Progenitor cell of endocrine pancreas (in vitro differentiated cells): Measurements from ENCODE around the gene TBCD. TPM values are rescaled to one million over a fixed set of nuclear protein-coding genes. Genes with fewer than 3 reads are reported as not detected.

Experiments
- DNase-seq: peaks from one replicate; pipeline ENCODE4 v3.0.0; 2021; ENCODE audit warnings: low spot score; ENCODE audit not compliant: unreplicated experiment
- H3K27ac Mint-ChIP-seq: 2 replicates; pipeline ENCODE4 v1.8.0; 2021; ENCODE audit warnings: mild to moderate bottlenecking, moderate library complexity, mixed read lengths
- H3K27me3 Mint-ChIP-seq: 2 replicates; pipeline ENCODE4 v1.8.0; 2021; ENCODE audit warnings: mixed read lengths
- H3K36me3 Mint-ChIP-seq: 2 replicates; pipeline ENCODE4 v1.8.0; 2022; ENCODE audit warnings: mixed read lengths; ENCODE audit not compliant: insufficient read depth
- H3K4me1 Mint-ChIP-seq: 2 replicates; pipeline ENCODE4 v1.8.0; 2021; ENCODE audit warnings: low read depth, mixed read lengths
- H3K4me3 Mint-ChIP-seq: 2 replicates; pipeline ENCODE4 v1.8.0; 2021; ENCODE audit warnings: low read depth, mild to moderate bottlenecking, moderate library complexity, mixed read lengths
- H3K9me3 Mint-ChIP-seq: 2 replicates; pipeline ENCODE4 v1.8.0; 2021; ENCODE audit warnings: low read depth, mixed read lengths
- total RNA-seq: library from RNA; stranded (reverse); gene quantifications from 2 replicates; pipeline ENCODE4 v1.2.1, GENCODE V29; 2021
- TF ChIP-seq, protein P1 (sequence below): fragments of 200-600 bp; sonication (generic); IDR thresholded peaks from one replicate; pipeline ENCODE4 v1.5.0; 2021; ENCODE audit warnings: antibody characterized with exemption, mild to moderate bottlenecking; ENCODE audit not compliant: unreplicated experiment

The TBCD gene
- total RNA-seq, 1 donor from 2014 or later, result 95.6 TPM

DNA sequence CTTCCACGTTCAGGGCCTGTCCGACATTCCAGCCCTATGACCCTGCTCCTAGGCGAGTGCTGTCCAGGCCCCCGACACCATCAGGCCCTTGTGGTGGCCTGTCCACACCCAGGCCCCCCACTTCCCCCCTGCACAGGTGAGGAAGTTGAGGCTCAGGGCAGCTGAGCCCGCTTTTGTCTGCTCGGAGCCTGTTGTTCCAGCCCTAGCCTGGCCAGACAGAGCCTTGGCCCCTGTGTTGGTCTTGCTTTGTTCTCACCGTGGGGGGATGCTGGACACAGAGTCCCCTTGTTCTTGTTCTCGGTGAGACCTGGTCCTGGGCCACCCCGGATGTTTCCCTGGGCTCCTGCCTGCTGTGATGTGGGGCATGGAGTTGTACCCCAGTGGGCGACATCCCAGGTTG, 140.0 kb downstream of the TBCD start:
- H3K36me3 Mint-ChIP-seq, result peaks cover 14% of the 10 kb centered on the region
- DNase-seq, result no peak
- peaks cover 6% of the 10 kb centered on the region for H3K9me3 Mint-ChIP-seq
- H3K27me3 Mint-ChIP-seq, result no peaks in the 10 kb centered on the region
- H3K27ac Mint-ChIP-seq, result peak overlapping the region; percentile 34
- no peak overlapping the region for H3K4me3 Mint-ChIP-seq
- TF ChIP-seq, protein P1, sequence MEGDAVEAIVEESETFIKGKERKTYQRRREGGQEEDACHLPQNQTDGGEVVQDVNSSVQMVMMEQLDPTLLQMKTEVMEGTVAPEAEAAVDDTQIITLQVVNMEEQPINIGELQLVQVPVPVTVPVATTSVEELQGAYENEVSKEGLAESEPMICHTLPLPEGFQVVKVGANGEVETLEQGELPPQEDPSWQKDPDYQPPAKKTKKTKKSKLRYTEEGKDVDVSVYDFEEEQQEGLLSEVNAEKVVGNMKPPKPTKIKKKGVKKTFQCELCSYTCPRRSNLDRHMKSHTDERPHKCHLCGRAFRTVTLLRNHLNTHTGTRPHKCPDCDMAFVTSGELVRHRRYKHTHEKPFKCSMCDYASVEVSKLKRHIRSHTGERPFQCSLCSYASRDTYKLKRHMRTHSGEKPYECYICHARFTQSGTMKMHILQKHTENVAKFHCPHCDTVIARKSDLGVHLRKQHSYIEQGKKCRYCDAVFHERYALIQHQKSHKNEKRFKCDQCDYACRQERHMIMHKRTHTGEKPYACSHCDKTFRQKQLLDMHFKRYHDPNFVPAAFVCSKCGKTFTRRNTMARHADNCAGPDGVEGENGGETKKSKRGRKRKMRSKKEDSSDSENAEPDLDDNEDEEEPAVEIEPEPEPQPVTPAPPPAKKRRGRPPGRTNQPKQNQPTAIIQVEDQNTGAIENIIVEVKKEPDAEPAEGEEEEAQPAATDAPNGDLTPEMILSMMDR, result no peak
- H3K4me1 Mint-ChIP-seq, result peaks cover 60% of the 10 kb centered on the region

DNA sequence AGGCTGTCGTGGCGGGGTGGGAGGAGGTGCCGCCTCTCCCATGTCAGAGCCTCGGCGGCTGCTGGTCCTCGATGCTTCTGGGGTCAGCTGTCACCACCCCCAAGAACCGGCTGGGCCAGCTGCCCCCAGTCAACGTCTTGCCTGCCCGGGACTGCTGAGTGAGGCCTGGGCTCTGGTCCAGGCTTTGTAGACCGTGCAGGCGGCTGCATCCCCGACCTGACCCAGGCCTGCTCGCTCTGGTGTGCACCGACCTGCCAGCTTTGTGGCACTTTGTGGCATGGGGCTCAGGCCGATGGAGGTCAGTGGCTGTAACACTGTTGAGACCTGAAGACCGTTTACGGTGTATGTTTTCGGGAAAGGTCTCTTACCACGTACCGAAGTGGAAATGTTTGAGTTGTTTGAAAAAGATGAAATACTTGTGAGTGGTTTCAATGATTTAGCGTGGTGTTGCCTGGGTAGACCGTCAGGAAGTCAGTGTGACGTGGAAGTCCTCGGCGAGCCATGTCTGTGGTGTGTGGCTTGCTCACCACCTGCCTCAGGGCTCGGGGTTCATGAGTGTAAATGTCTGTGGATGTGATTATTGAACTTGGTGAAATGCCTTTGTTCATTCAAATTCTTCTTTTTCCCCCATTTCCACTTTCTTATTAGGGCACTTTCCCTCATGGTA, 141.2 kb downstream of the TBCD start:
- H3K4me3 Mint-ChIP-seq, result no peak overlapping the region
- H3K9me3 Mint-ChIP-seq, result peaks cover under 1% of the 10 kb centered on the region
- H3K27ac Mint-ChIP-seq, result peak overlapping the region; percentile 14
- no peak for DNase-seq
- H3K4me1 Mint-ChIP-seq, result peaks cover 50% of the 10 kb centered on the region
- H3K27me3 Mint-ChIP-seq, result no peaks in the 10 kb centered on the region
- peaks cover 13% of the 10 kb centered on the region for H3K36me3 Mint-ChIP-seq
- TF ChIP-seq, protein P1, result no peak

DNA sequence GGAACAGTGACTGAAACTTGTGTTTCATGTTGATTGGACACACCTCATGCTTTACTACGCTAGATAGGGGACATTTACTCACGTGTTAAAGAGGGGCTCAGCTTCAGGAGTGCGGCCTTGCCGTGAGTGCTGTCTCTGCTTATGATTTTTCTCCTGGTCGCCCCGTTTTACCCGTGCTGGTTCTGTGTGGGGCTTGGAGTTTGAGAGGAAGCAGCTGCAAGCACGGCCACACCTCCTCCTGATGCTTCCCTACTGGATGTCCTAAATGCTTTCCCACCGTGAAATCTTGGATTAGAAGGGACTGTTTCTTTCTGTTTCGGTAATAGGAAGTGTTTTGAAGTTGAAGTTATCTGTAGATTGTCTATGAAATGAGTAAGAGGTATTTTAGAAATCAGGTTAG, 141.9 kb downstream of the TBCD start:
- Mint-ChIP-seq H3K36me3 (peaks cover 16% of the 10 kb centered on the region), H3K9me3 (no peaks in the 10 kb centered on the region), H3K4me1 (peaks cover 43% of the 10 kb centered on the region), H3K27me3 (no peaks in the 10 kb centered on the region), H3K4me3 (no peak overlapping the region), H3K27ac (no peak overlapping the region)
- TF ChIP-seq, protein P1, result no peak
- DNase-seq, result no peak

- no peaks in the 10 kb centered on the region for H3K27me3 Mint-ChIP-seq
- peaks cover 18% of the 10 kb centered on the region for H3K36me3 Mint-ChIP-seq
- peaks cover 37% of the 10 kb centered on the region for H3K4me1 Mint-ChIP-seq
- no peaks in the 10 kb centered on the region for H3K9me3 Mint-ChIP-seq
- no peak for DNase-seq
- no peak overlapping the region for H3K4me3 Mint-ChIP-seq
- H3K27ac Mint-ChIP-seq, result no peak overlapping the region
- TF ChIP-seq, protein P1, result no peak
These were observed 142.5 kb downstream of the TBCD start for GRCh38 chr17:82894389-82894788.

DNA sequence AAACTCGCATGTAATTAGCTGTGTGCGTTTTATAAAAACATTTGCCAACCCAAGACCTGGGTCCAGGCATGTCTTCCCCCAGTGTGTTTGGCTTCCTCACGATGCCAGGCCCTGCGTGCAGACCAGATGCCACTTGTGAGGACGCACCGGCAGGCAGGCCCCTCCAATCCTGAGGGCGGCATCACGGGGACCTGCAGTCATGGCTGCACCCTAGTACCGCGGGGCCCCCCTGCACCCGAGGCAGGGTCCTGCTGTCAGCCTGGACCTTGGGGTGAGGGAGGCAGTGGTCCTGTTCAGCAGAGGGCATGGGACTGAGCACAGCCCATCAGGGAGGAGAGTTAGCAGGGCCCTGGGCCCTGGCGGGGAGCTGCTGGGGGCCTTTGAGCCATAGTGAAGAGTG, 143.2 kb downstream of the TBCD start:
- no peak for DNase-seq
- no peaks in the 10 kb centered on the region for H3K27me3 Mint-ChIP-seq
- no peaks in the 10 kb centered on the region for H3K9me3 Mint-ChIP-seq
- peaks cover 19% of the 10 kb centered on the region for H3K36me3 Mint-ChIP-seq
- H3K4me3 Mint-ChIP-seq, result no peak overlapping the region
- H3K27ac Mint-ChIP-seq, result no peak overlapping the region
- TF ChIP-seq, protein P1, result no peak
- H3K4me1 Mint-ChIP-seq, result peaks cover 30% of the 10 kb centered on the region
